GM23338 (cell line): ENCODE measurements around the gene PLEKHN1. TPM values are rescaled to one million over a fixed set of nuclear protein-coding genes. Genes with fewer than 3 reads are reported as not detected.
A peak's percentile ranks its signal among the peaks of the same experiment; 100 is the strongest.

Experiments used
- ATAC-seq: fragments of 200-7000 bp; cut with Tn5 transposase; 3 replicates; pipeline ENCODE4 v1.9.1; 2020
- DNase-seq: peaks from one replicate; pipeline ENCODE4 v3.0.0-alpha.2; 2015; ENCODE audit warnings: low spot score
- H2AFZ ChIP-seq: fragments of 200-600 bp; sonication (generic); 2 replicates; pipeline ENCODE4 v1.8.0; 2016; ENCODE audit warnings: antibody characterized with exemption, mild to moderate bottlenecking, moderate library complexity
- H3F3A ChIP-seq: fragments of 200-600 bp; sonication (generic); replicated peaks from 2 replicates; pipeline ENCODE4 v1.8.0; 2017; ENCODE audit warnings: antibody characterized with exemption, mixed run types, low read depth
- H3K27ac ChIP-seq: fragments of 200-600 bp; sonication (generic); 2 replicates; pipeline ENCODE4 v1.6.1; 2016; ENCODE audit warnings: low read depth
- H3K27me3 ChIP-seq: fragments of 200-600 bp; sonication (generic); 2 replicates; pipeline ENCODE4 v1.8.0; 2016; ENCODE audit warnings: mild to moderate bottlenecking, mixed run types, moderate library complexity; ENCODE audit not compliant: insufficient read depth
- H3K36me3 ChIP-seq: fragments of 200-600 bp; sonication (generic); 2 replicates; pipeline ENCODE4 v1.8.0; 2016; ENCODE audit warnings: mild to moderate bottlenecking; ENCODE audit not compliant: insufficient read depth
- H3K4me1 ChIP-seq: fragments of 200-600 bp; sonication (generic); 2 replicates; pipeline ENCODE4 v1.8.0; 2016; ENCODE audit warnings: mild to moderate bottlenecking, moderate library complexity; ENCODE audit not compliant: insufficient read depth
- H3K4me2 ChIP-seq: fragments of 200-600 bp; sonication (generic); 2 replicates; pipeline ENCODE4 v1.7.1; 2017; ENCODE audit warnings: mixed run types
- H3K4me3 ChIP-seq: fragments of 200-600 bp; sonication (generic); 2 replicates; pipeline ENCODE4 v1.6.1; 2016; ENCODE audit warnings: mixed run types
- H3K79me2 ChIP-seq: fragments of 200-600 bp; sonication (generic); replicated peaks from 2 replicates; pipeline ENCODE4 v1.8.0; 2017; ENCODE audit warnings: mild to moderate bottlenecking; ENCODE audit not compliant: insufficient read depth
- H3K9me2 ChIP-seq: fragments of 200-600 bp; sonication (generic); 2 replicates; pipeline ENCODE4 v1.8.0; 2017; ENCODE audit not compliant: insufficient read depth
- H4K20me1 ChIP-seq: fragments of 200-600 bp; sonication (generic); replicated peaks from 2 replicates; pipeline ENCODE4 v1.8.0; 2017; ENCODE audit warnings: mild to moderate bottlenecking; ENCODE audit not compliant: insufficient read depth
- H3K27ac Mint-ChIP-seq: 2 replicates; pipeline ENCODE4 v1.8.0; 2020; ENCODE audit warnings: inconsistent platforms, mild to moderate bottlenecking, moderate library complexity, mixed read lengths
- H3K27me3 Mint-ChIP-seq: 3 replicates; pipeline ENCODE4 v1.8.0; 2022; ENCODE audit warnings: low read depth, mild to moderate bottlenecking, moderate library complexity, mixed read lengths, inconsistent platforms; ENCODE audit not compliant: insufficient read depth, poor library complexity
- H3K36me3 Mint-ChIP-seq: 3 replicates; pipeline ENCODE4 v1.8.0; 2021; ENCODE audit warnings: low read depth, mild to moderate bottlenecking, inconsistent platforms, moderate library complexity, mixed read lengths
- H3K4me1 Mint-ChIP-seq: 3 replicates; pipeline ENCODE4 v1.8.0; 2020; ENCODE audit warnings: mild to moderate bottlenecking, inconsistent platforms, mixed read lengths
- H3K4me3 Mint-ChIP-seq: 3 replicates; pipeline ENCODE4 v1.8.0; 2021; ENCODE audit warnings: moderate library complexity, mild to moderate bottlenecking, inconsistent platforms, mixed read lengths
- H3K9me3 Mint-ChIP-seq: 3 replicates; pipeline ENCODE4 v1.8.0; 2020; ENCODE audit warnings: moderate library complexity, mild to moderate bottlenecking, inconsistent platforms, mixed read lengths
- CREB1 ChIP-seq: fragments of 250-450 bp; sonication (Bioruptor Pico); IDR thresholded peaks from 2 replicates; pipeline ENCODE4 v1.5.0; 2020; ENCODE audit warnings: low read depth, mild to moderate bottlenecking, moderate library complexity
- CTCF ChIP-seq, 2 experiments: fragments of 200-600 bp in 1 of 2; sonication (generic) in 1 of 2; conservative IDR thresholded peaks; 2 replicates each; pipeline versions ENCODE4 v1.5.1 to v1.6.1; 2016 to 2017; ENCODE audit warnings: antibody characterized with exemption in 2 of 2, low read depth in 2 of 2, mild to moderate bottlenecking in 2 of 2, moderate library complexity in 1 of 2
- EZH2 ChIP-seq: fragments of 200-600 bp; sonication (generic); IDR thresholded peaks from one replicate; pipeline ENCODE4 v1.8.0; 2017; ENCODE audit warnings: antibody characterized with exemption, mild to moderate bottlenecking, low read depth; ENCODE audit not compliant: unreplicated experiment
- EZH2phosphoT487 ChIP-seq: fragments of 200-600 bp; sonication (generic); IDR thresholded peaks from one replicate; pipeline ENCODE4 v1.8.1; 2018; ENCODE audit warnings: antibody characterized with exemption; ENCODE audit not compliant: unreplicated experiment
- JUNB ChIP-seq: IDR thresholded peaks from one replicate; pipeline ENCODE4 v1.6.1; 2016; ENCODE audit warnings: antibody characterized with exemption; ENCODE audit not compliant: unreplicated experiment
- NANOG ChIP-seq: IDR thresholded peaks from 2 replicates; pipeline ENCODE4 v1.6.1; 2016; ENCODE audit warnings: antibody characterized with exemption, borderline replicate concordance
- POLR2AphosphoS5 ChIP-seq: IDR thresholded peaks from 2 replicates; pipeline ENCODE4 v1.6.1; 2016; ENCODE audit warnings: antibody characterized with exemption, low read depth
- STAT1 ChIP-seq: IDR thresholded peaks from one replicate; pipeline ENCODE4 v1.6.1; 2016; ENCODE audit warnings: antibody characterized with exemption; ENCODE audit not compliant: unreplicated experiment
- ZNF114 ChIP-seq: fragments of 250-450 bp; sonication (Bioruptor Pico); IDR thresholded peaks from 2 replicates; pipeline ENCODE4 v1.5.0; 2020; ENCODE audit warnings: mild to moderate bottlenecking, moderate library complexity
- ZNF331 ChIP-seq: fragments of 250-450 bp; sonication (Bioruptor Pico); IDR thresholded peaks from 2 replicates; pipeline ENCODE4 v1.5.0; 2020; ENCODE audit warnings: low read depth, mild to moderate bottlenecking, moderate library complexity
- polyA plus RNA-seq: library from polyadenylated mRNA; unstranded; fragments of >200 nt; fragmentation: Nextera tagmentation; extraction: Ambion mirVana; gene quantifications from 2 replicates; pipeline ENCODE4 v1.2.1, GENCODE V29; 2016
- total RNA-seq: library from RNA; depleted of rRNA; stranded (reverse); fragments of >200 nt; shearing (Covaris generic); gene quantifications from 2 replicates; pipeline ENCODE4 v1.2.3, GENCODE V29; 2014
- TF ChIP-seq, protein P1 (sequence below): IDR thresholded peaks from 2 replicates; pipeline ENCODE4 v1.6.1; 2016; ENCODE audit warnings: antibody characterized with exemption

PLEKHN1 gene
- total and polyA plus RNA-seq, 2 experiments from 2014 or later = 1.4 to 3.3 TPM

DNA sequence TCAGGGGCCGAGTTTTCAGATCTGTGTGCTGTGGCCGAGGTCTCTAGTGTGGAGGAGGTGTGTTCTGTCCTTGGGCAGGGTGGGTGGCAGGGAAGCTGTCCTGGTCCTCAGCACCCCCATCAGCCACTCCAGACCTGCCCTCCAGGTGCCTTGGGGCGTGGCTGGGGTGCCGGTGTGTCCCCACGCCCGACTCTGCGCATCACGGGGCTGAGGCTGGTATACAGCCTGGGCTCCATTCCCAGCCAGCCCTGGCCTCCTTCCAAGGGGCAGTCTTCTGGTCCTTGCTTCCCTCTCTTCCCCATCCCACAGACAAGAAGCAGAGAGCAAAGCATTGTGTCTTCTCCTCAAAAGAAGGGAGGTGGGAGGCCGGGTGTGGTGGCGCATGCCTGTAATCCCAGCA, 38.5 kb upstream of the PLEKHN1 start:
- Mint-ChIP-seq H3K9me3 (no peaks in the 10 kb centered on the region), H3K4me3 (no peak overlapping the region), H3K4me1 (peaks cover 15% of the 10 kb centered on the region), H3K27ac (no peak overlapping the region), H3K27me3 (peaks cover 78% of the 10 kb centered on the region), H3K36me3 (no peaks in the 10 kb centered on the region)
- Histone ChIP-seq H3K4me3 (no peak overlapping the region), H2AFZ (no peak overlapping the region), H3K9me2 (no peaks in the 10 kb centered on the region), H3K4me1 (0 out of 2 replicates have a peak, but pooled peaks cover 3% of the 10 kb centered on the region), H3K4me2 (no peak overlapping the region), H3F3A (no peaks in the 10 kb centered on the region), H3K27ac (no peak overlapping the region), H3K27me3 (peaks cover 93% of the 10 kb centered on the region), H4K20me1 (no peaks in the 10 kb centered on the region; the same call in none of the 2 replicates), H3K36me3 (no peaks in the 10 kb centered on the region), H3K79me2 (no peaks in the 10 kb centered on the region)
- TF ChIP-seq CREB1 (CRISPR knock-in tag) (no peak), STAT1 (no peak), ZNF114 (no peak), JUNB (no peak), ZNF331 (CRISPR knock-in tag) (no peak), CTCF (conservative IDR thresholded peaks at IDR 0.05; ENCODE audit: low read depth in 2 of 2) (no peak), NANOG (no peak), EZH2 (no peak), EZH2phosphoT487 (no peak)
- DNase-seq = no peak
- no peak for ATAC-seq

GRCh38 chr1:928825-929661, 37.2 kb upstream of the PLEKHN1 start:
- Histone ChIP-seq H3K9me2 (no peaks in the 10 kb centered on the region), H3K4me1 (0 out of 2 replicates have a peak, but pooled peaks cover 3% of the 10 kb centered on the region), H3K36me3 (no peaks in the 10 kb centered on the region), H2AFZ (no peak overlapping the region), H3K27ac (no peak overlapping the region), H4K20me1 (no peaks in the 10 kb centered on the region; the same call in 1 of the 2 replicates), H3F3A (no peaks in the 10 kb centered on the region), H3K4me2 (no peak overlapping the region), H3K4me3 (no peak overlapping the region), H3K79me2 (no peaks in the 10 kb centered on the region), H3K27me3 (peaks cover 91% of the 10 kb centered on the region)
- H3K27ac Mint-ChIP-seq = no peak overlapping the region
- DNase-seq = no peak
- H3K9me3 Mint-ChIP-seq = no peaks in the 10 kb centered on the region
- ATAC-seq = 0 out of 3 replicates have a peak, but pooled peaks have one; percentile 2
- H3K4me3 Mint-ChIP-seq = no peak overlapping the region
- H3K27me3 Mint-ChIP-seq = peaks cover 78% of the 10 kb centered on the region
- peaks cover 12% of the 10 kb centered on the region for H3K4me1 Mint-ChIP-seq
- H3K36me3 Mint-ChIP-seq = no peaks in the 10 kb centered on the region
- TF ChIP-seq EZH2 (no peak), CREB1 (CRISPR knock-in tag) (no peak), JUNB (no peak), POLR2AphosphoS5 (no peak), STAT1 (no peak), NANOG (no peak), ZNF331 (CRISPR knock-in tag) (no peak), ZNF114 (no peak)
- TF ChIP-seq, protein P1, sequence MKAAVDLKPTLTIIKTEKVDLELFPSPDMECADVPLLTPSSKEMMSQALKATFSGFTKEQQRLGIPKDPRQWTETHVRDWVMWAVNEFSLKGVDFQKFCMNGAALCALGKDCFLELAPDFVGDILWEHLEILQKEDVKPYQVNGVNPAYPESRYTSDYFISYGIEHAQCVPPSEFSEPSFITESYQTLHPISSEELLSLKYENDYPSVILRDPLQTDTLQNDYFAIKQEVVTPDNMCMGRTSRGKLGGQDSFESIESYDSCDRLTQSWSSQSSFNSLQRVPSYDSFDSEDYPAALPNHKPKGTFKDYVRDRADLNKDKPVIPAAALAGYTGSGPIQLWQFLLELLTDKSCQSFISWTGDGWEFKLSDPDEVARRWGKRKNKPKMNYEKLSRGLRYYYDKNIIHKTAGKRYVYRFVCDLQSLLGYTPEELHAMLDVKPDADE = no peak
